Measurements from ENCODE around the gene SCYGR6. TPM values are rescaled to one million over a fixed set of nuclear protein-coding genes. Genes with fewer than 3 reads are reported as not detected.

SCYGR6 gene
- total RNA-seq, 3 donors from 2014 or later (not counting 1 experiment from before 2014, with no cell fraction given): not detected

DNA sequence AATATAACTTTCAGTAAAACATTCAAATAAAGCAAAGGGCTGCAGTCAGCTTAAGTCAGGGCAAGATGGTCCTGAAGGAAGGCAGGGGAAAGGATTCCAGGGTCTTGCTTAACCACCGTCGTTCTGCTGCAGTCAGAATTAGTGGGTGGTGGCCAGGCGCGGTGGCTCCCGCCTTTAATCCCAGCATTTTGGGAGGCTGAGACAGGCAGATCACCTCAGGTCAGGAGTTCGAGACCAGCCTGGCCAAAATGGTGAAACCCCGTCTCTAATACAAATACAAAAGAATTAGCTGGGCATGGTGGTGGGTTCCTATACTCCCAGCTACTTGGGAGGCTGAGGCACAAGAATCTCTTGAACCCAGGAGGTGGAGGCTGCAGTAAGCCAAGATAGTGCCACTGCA is 13.6 kb downstream of the SCYGR6 start:
- Histone ChIP-seq H3K27ac (ENCODE audit: low read length) (no peak overlapping the region), H3K4me1 (ENCODE audit: control insufficient read depth, insufficient read depth, low read length) (no peaks in the 10 kb centered on the region), H3K36me3 (ENCODE audit: control insufficient read depth, insufficient read depth, low read length) (no peaks in the 10 kb centered on the region), H3K9me3 (ENCODE audit: control insufficient read depth, insufficient read depth, low read length) (no peaks in the 10 kb centered on the region), H3K4me3 (ENCODE audit: low read length) (no peak overlapping the region), H3K27me3 (ENCODE audit: control insufficient read depth, insufficient read depth, low read length) (no peaks in the 10 kb centered on the region)
- TF ChIP-seq, protein P1, sequence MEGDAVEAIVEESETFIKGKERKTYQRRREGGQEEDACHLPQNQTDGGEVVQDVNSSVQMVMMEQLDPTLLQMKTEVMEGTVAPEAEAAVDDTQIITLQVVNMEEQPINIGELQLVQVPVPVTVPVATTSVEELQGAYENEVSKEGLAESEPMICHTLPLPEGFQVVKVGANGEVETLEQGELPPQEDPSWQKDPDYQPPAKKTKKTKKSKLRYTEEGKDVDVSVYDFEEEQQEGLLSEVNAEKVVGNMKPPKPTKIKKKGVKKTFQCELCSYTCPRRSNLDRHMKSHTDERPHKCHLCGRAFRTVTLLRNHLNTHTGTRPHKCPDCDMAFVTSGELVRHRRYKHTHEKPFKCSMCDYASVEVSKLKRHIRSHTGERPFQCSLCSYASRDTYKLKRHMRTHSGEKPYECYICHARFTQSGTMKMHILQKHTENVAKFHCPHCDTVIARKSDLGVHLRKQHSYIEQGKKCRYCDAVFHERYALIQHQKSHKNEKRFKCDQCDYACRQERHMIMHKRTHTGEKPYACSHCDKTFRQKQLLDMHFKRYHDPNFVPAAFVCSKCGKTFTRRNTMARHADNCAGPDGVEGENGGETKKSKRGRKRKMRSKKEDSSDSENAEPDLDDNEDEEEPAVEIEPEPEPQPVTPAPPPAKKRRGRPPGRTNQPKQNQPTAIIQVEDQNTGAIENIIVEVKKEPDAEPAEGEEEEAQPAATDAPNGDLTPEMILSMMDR (IDR thresholded peaks at IDR 0.05): no peak
- no peak overlapping the region for H3K4me3 Mint-ChIP-seq
- intact Hi-C loops (cut with micrococcal nuclease): no loop called here
- ATAC-seq: no peak
- no peaks in the 10 kb centered on the region for H3K9me3 Mint-ChIP-seq
- H3K27me3 Mint-ChIP-seq (ENCODE audit: low read depth in 2 of 2): peaks cover 0 to 2% of the 10 kb centered on the region in 2 donors
- 96% methylated on average over 6 of the region's 7 CpGs for whole genome bisulfite sequencing (ENCODE audit: insufficient coverage)
- no peaks in the 10 kb centered on the region for H3K36me3 Mint-ChIP-seq
- H3K4me1 Mint-ChIP-seq: no peaks in the 10 kb centered on the region
- no peak overlapping the region for H3K27ac Mint-ChIP-seq
- no peak for DNase-seq

DNA sequence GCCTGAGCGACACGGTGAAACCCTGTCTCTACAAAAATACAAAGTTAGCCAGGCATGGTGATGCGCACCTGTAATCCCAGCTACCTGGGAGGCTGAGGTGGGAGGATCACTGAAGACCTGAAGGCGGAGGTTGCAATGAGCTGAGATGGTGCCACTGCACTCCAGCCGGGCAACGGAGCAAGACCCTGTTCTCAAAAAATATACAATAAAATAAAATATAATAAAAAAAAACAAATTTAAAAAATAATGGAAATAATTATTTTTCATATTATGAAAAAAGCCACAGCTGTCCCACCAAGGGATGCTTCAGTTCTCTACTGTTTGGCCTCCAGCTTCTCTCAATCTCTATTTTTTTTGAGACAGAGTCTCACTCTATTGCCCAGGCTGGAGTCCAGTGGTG is 17.2 kb downstream of the SCYGR6 start:
- no peak overlapping the region for H3K27ac Mint-ChIP-seq
- no peak for ATAC-seq
- no peaks in the 10 kb centered on the region for H3K4me1 ChIP-seq (ENCODE audit: control insufficient read depth, insufficient read depth, low read length)
- no peak overlapping the region for H3K4me3 ChIP-seq (ENCODE audit: low read length)
- no peaks in the 10 kb centered on the region for H3K27me3 ChIP-seq (ENCODE audit: control insufficient read depth, insufficient read depth, low read length)
- no peaks in the 10 kb centered on the region for H3K36me3 ChIP-seq (ENCODE audit: control insufficient read depth, insufficient read depth, low read length)
- H3K4me1 Mint-ChIP-seq: no peaks in the 10 kb centered on the region
- TF ChIP-seq, protein P1 (IDR thresholded peaks at IDR 0.05): no peak
- 74% methylated on average over 4 of the region's 6 CpGs for WGBS (ENCODE audit: insufficient coverage)
- no peaks in the 10 kb centered on the region for H3K9me3 ChIP-seq (ENCODE audit: control insufficient read depth, insufficient read depth, low read length)
- DNase-seq: no peak
- peaks cover 0 to 2% of the 10 kb centered on the region in 2 donors for H3K27me3 Mint-ChIP-seq (ENCODE audit: low read depth in 2 of 2)
- intact Hi-C loops (cut with micrococcal nuclease): no loop called here
- H3K27ac ChIP-seq (ENCODE audit: low read length): no peak overlapping the region
- H3K9me3 Mint-ChIP-seq: no peaks in the 10 kb centered on the region
- H3K4me3 Mint-ChIP-seq: no peak overlapping the region
- no peaks in the 10 kb centered on the region for H3K36me3 Mint-ChIP-seq

DNA sequence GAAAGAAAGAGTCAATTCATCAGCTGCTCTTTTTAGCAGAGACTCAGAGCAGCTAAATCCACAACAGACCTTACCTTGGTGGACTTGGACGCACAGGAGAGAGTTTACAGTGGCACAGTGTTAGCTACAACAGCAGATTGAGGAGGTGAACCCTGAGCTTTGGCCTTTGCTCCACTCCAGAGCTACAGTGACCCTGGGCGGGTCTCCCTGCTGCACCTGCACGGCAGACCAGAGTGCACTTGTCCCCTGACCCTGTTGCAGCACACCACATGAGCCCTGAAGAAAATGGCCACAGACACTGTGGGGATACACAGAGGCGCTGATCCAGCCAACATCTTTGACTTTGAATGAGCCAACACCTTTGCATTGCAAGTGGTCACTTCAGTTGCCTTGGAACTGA is 17.7 kb downstream of the SCYGR6 start:
- H3K36me3 ChIP-seq (ENCODE audit: control insufficient read depth, insufficient read depth, low read length): no peaks in the 10 kb centered on the region
- Mint-ChIP-seq H3K4me3 (no peak overlapping the region), H3K36me3 (no peaks in the 10 kb centered on the region), H3K4me1 (no peaks in the 10 kb centered on the region), H3K27me3 (ENCODE audit: low read depth in 2 of 2) (peaks cover 0 to 2% of the 10 kb centered on the region in 2 donors), H3K27ac (no peak overlapping the region), H3K9me3 (no peaks in the 10 kb centered on the region)
- TF ChIP-seq, protein P1 (IDR thresholded peaks at IDR 0.05): no peak
- DNase-seq (no peak), ATAC-seq (peak in 1 of 3 donors; percentile 27)
- no peak overlapping the region for H3K27ac ChIP-seq (ENCODE audit: low read length)
- WGBS (ENCODE audit: insufficient coverage): 86% methylated on average over 4 of the region's 4 CpGs
- H3K4me1 ChIP-seq (ENCODE audit: control insufficient read depth, insufficient read depth, low read length): no peaks in the 10 kb centered on the region
- no peaks in the 10 kb centered on the region for H3K27me3 ChIP-seq (ENCODE audit: control insufficient read depth, insufficient read depth, low read length)
- intact Hi-C loops (cut with micrococcal nuclease): no loop called here
- H3K4me3 ChIP-seq (ENCODE audit: low read length): no peak overlapping the region
- H3K9me3 ChIP-seq (ENCODE audit: control insufficient read depth, insufficient read depth, low read length): no peaks in the 10 kb centered on the region

DNA sequence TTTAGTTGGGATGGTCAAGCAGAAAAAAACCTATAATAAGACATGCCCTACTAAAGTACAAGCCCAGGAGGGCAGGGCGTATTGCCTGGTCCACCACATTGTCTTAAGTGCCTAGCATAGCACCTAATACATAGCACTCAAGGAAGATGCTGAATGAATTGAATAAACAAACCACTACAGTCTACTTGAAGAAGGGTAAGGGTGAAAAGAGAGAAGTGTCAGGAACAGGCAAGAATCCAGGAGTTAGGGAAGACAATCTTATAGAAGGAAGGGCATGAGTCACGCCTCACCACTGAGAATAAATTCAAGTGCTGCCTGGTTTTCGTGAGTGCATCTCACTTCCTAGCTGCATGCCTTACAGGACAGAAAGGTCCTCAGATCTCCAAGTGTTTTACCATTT is 20.6 kb downstream of the SCYGR6 start:
- WGBS (ENCODE audit: insufficient coverage): 85% methylated on average over 2 of the region's 3 CpGs
- intact Hi-C loops (cut with micrococcal nuclease): loop anchor here (2.0 kb wide), 1 partner anchor 51 kb away; no protein-coding TSS in a partner anchor
- TF ChIP-seq, protein P1 (IDR thresholded peaks at IDR 0.05): no peak

More for the DNA sequence above, 20.6 kb downstream of the SCYGR6 start:
- H3K27ac Mint-ChIP-seq: no peak overlapping the region
- H3K4me3 Mint-ChIP-seq: no peak overlapping the region
- H3K9me3 Mint-ChIP-seq: no peaks in the 10 kb centered on the region
- ATAC-seq (no peak), DNase-seq (no peak)
- no peak overlapping the region for H3K27ac ChIP-seq (ENCODE audit: low read length)
- no peaks in the 10 kb centered on the region for H3K36me3 ChIP-seq (ENCODE audit: control insufficient read depth, insufficient read depth, low read length)
- H3K4me3 ChIP-seq (ENCODE audit: low read length): no peak overlapping the region
- peaks cover 0 to 2% of the 10 kb centered on the region in 2 donors for H3K27me3 Mint-ChIP-seq (ENCODE audit: low read depth in 2 of 2)
- no peaks in the 10 kb centered on the region for H3K27me3 ChIP-seq (ENCODE audit: control insufficient read depth, insufficient read depth, low read length)
- H3K36me3 Mint-ChIP-seq: no peaks in the 10 kb centered on the region
- H3K4me1 ChIP-seq (ENCODE audit: control insufficient read depth, insufficient read depth, low read length): no peaks in the 10 kb centered on the region
- H3K9me3 ChIP-seq (ENCODE audit: control insufficient read depth, insufficient read depth, low read length): no peaks in the 10 kb centered on the region
- H3K4me1 Mint-ChIP-seq: no peaks in the 10 kb centered on the region

All from natural killer cell (primary cell).